ENCODE results near the gene CTAG2.

GRCh38 chrX:154605566-154605965 lies 47.8 kb downstream of the CTAG2 start:
- TF ChIP-seq RAD21 (conservative IDR thresholded peaks at IDR 0.05) (no peak), CTCF (IDR thresholded peaks at IDR 0.05; ENCODE audit: poor library complexity, severe bottlenecking) (no peak), EZH2 (IDR thresholded peaks at IDR 0.05; ENCODE audit: borderline replicate concordance, insufficient read depth, low read length, poor library complexity, severe bottlenecking) (no peak), EP300 (conservative IDR thresholded peaks at IDR 0.05; ENCODE audit: poor library complexity, severe bottlenecking) (no peak), TAF1 (IDR thresholded peaks at IDR 0.05; ENCODE audit: low read depth) (no peak), POLR2AphosphoS5 (IDR thresholded peaks at IDR 0.05) (no peak), REST (IDR thresholded peaks at IDR 0.05; ENCODE audit: borderline replicate concordance) (no peak)
